Esophagus squamous epithelium (tissue), 4 donors: Measurements from ENCODE around the gene TBC1D17.

Source experiments
- CTCF ChIP-seq, 6 experiments: fragments of 450-650 bp in 4 of 6; fragments of 200-600 bp in 2 of 6; sonication (generic) in 2 of 6; IDR thresholded peaks; one replicate each; pipeline ENCODE4 v1.5.1; 2016 to 2019; ENCODE audit warnings: antibody characterized with exemption in 6 of 6, mild to moderate bottlenecking in 4 of 6, moderate library complexity in 4 of 6
- POLR2A ChIP-seq, 4 donors: fragments of 450-650 bp; IDR thresholded peaks; one replicate each; pipeline ENCODE4 v1.6.1; 2017; ENCODE audit warnings: antibody characterized with exemption in 4 of 4, mild to moderate bottlenecking in 4 of 4, moderate library complexity in 3 of 4

GRCh38 chr19:49932041-49932451 is 54.5 kb downstream of the TBC1D17 start:
- TF ChIP-seq CTCF (IDR thresholded peaks at IDR 0.05) (no peak), POLR2A (IDR thresholded peaks at IDR 0.05) (no peak)
